Heart left ventricle (tissue), 13 donors: ENCODE results near the gene SLC11A2.
"Not testable (repeated sequence)": the region's sequence is repeated elsewhere in the genome, so short reads cannot be mapped to it uniquely, and the experiment has no call there.

Experiments used
- POLR2A ChIP-seq, 2 donors: fragments of 450-650 bp; IDR thresholded peaks; one replicate each; pipeline ENCODE4 v1.6.1; 2017; ENCODE audit warnings: antibody characterized with exemption in 2 of 2, mild to moderate bottlenecking in 2 of 2, moderate library complexity in 2 of 2
- TF ChIP-seq, protein P1 (sequence below), 12 donors: fragments of 200-600 bp; sonication (generic) in 4 of 12; IDR thresholded peaks; one replicate each; pipeline versions ENCODE4 v1.5.0 to v1.8.0; 2018 to 2022; ENCODE audit warnings: antibody characterized with exemption in 12 of 12, mild to moderate bottlenecking in 5 of 12
- donor health status: ischemic (EF 13 %, LVEDD 7.1; RV severe dilation, severe dysfunction).
- donor health status: DM: no; HTN: yes; CAD: no.
- donor health status: DM: no; HTN: no; CAD: no.
- donor health status: ischemic (EF 25% LVEDD 6.9; RV normal size, moderate dysfunction).
- donor health status: ischemic (EF 25% LVEDD 5.7; RV mildly dilated, moderate dysfunction).
- donor health status: ischemic (EF 35%, LVEDD 5.7; RV mildly dilated, moderate dysfunction).
- donor health status: nonischemic (EF 11% LVEDD 7.7; RV severe dilation, severe dysfunction).
- donor health status: DM: yes; HTN: yes; CAD: no.
- donor health status: PGD.
- donor health status: ischemic (EF 29% LVEDD 5.4; RV normal size, mild dysfunction).
- donor health status: nonischemic (EF 23%, LVEDD 6.1; RV moderate dilation, normal function).

DNA sequence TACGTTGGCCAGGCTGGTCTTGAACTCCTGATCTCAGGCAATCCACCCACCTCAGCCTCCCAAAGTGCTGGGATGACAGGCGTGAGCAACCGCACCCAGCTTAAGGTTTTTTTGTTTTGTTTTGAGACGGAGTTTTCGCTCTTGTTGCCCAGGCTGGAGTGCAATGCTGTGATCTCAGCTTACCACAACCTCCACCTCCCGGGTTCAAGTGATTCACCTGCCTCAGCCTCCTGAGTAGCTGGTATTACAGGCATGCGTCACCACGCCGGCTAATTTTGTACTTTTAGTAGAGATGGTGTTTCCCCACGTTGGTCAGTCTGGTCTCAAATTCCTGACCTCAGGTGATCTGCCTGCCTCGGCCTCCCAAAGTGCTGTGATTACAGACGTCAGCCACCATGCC lies 95.7 kb downstream of the SLC11A2 start:
- TF ChIP-seq, protein P1, sequence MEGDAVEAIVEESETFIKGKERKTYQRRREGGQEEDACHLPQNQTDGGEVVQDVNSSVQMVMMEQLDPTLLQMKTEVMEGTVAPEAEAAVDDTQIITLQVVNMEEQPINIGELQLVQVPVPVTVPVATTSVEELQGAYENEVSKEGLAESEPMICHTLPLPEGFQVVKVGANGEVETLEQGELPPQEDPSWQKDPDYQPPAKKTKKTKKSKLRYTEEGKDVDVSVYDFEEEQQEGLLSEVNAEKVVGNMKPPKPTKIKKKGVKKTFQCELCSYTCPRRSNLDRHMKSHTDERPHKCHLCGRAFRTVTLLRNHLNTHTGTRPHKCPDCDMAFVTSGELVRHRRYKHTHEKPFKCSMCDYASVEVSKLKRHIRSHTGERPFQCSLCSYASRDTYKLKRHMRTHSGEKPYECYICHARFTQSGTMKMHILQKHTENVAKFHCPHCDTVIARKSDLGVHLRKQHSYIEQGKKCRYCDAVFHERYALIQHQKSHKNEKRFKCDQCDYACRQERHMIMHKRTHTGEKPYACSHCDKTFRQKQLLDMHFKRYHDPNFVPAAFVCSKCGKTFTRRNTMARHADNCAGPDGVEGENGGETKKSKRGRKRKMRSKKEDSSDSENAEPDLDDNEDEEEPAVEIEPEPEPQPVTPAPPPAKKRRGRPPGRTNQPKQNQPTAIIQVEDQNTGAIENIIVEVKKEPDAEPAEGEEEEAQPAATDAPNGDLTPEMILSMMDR (IDR thresholded peaks at IDR 0.05), result not testable (repeated sequence)
- not testable (repeated sequence) for TF ChIP-seq POLR2A (IDR thresholded peaks at IDR 0.05)
